K562 (cell line): ENCODE results near the gene C1QTNF8. TPM values are rescaled to one million over a fixed set of nuclear protein-coding genes. Genes with fewer than 3 reads are reported as not detected.

Source experiments
- ATAC-seq: fragments of 200-7000 bp; cut with Tn5 transposase; 3 replicates; pipeline ENCODE4 v1.9.1; 2020; ENCODE audit warnings: moderate library complexity
- BruUV-seq: library from RNA; stranded (reverse); fragments of 400-500 nt; replicated peaks from 2 replicates; lab custom pipeline; 2021; lab: Mats Ljungman, UMichigan
- CTCF ChIA-PET: fragments of 300-600 bp; formaldehyde crosslinking; extraction: SDS; loops from one replicate; lab custom pipeline; 2021; ENCODE audit warnings: low intra/inter-chr PET ratio; lab: Yijun Ruan, JAX
- POLR2A ChIA-PET: fragments of 300-600, 350-650 bp; sonication (Branson Sonifier 250); formaldehyde crosslinking; extraction: SDS; loops from one replicate; lab custom pipeline; 2021; ENCODE audit warnings: antibody characterized with exemption, inconsistent platforms; lab: Yijun Ruan, JAX
- DNase-seq, 4 experiments: peaks; one replicate each; pipeline versions ENCODE4 v3.0.0 to v3.0.0-alpha.2; 2011 to 2018; ENCODE audit warnings: low spot score in 3 of 4, mixed read lengths in 3 of 4; ENCODE audit errors: extremely low read depth in 1 of 4
- FAIRE-seq: peaks from 2 replicates; lab custom pipeline; 2011; peaks lifted over from hg19 to GRCh38; lab: Jason Lieb, UNC
- H2AFZ ChIP-seq: 2 replicates; pipeline ENCODE4 v1.6.0; 2011; ENCODE audit warnings: low read depth, low read length, control low read depth, inconsistent platforms
- H3K27ac ChIP-seq: fragments of 200-600 bp; 3 replicates; pipeline ENCODE4 v1.8.0; 2011; ENCODE audit warnings: low read depth, mild to moderate bottlenecking, control low read depth, inconsistent platforms, low read length, moderate library complexity, mixed read lengths; ENCODE audit errors: extremely low read depth
- H3K27me3 ChIP-seq, 2 experiments: fragments of 300-600 bp in 1 of 2; 2 replicates in 1 of 2; 3 replicates in 1 of 2; pipeline versions ENCODE4 v1.6.0 to v1.8.0; 2011; ENCODE audit warnings: inconsistent platforms in 2 of 2, low read length in 2 of 2, mild to moderate bottlenecking in 1 of 2, mixed read lengths in 1 of 2, moderate library complexity in 1 of 2; ENCODE audit not compliant: control insufficient read depth in 2 of 2, insufficient read depth in 2 of 2
- H3K36me3 ChIP-seq: fragments of 300-600 bp; 3 replicates; pipeline ENCODE4 v1.8.0; 2011; ENCODE audit warnings: mild to moderate bottlenecking, low read length, inconsistent platforms; ENCODE audit not compliant: control insufficient read depth, insufficient read depth
- H3K4me1 ChIP-seq, 2 experiments: fragments of 200-600 bp in 1 of 2; replicated peaks in 1 of 2; 2 replicates in 1 of 2; 3 replicates in 1 of 2; pipeline versions ENCODE4 v1.5.1 to v1.8.0; 2011; ENCODE audit warnings: inconsistent platforms in 2 of 2, low read length in 2 of 2, mild to moderate bottlenecking in 1 of 2, mixed read lengths in 1 of 2, moderate library complexity in 1 of 2; ENCODE audit not compliant: control insufficient read depth in 2 of 2, insufficient read depth in 2 of 2
- H3K4me2 ChIP-seq: 2 replicates; pipeline ENCODE4 v1.6.1; 2011; ENCODE audit warnings: low read length, control low read depth, inconsistent platforms, mixed read lengths; ENCODE audit not compliant: insufficient read depth
- H3K4me3 ChIP-seq: fragments of 200-600 bp; sonication (generic), shearing (Covaris generic); 2 replicates; pipeline ENCODE4 v1.5.1; 2016; ENCODE audit warnings: control low read depth, inconsistent platforms
- H3K79me2 ChIP-seq: fragments of 200-600 bp; 3 replicates; pipeline ENCODE4 v1.8.0; 2011; ENCODE audit warnings: low read length, inconsistent platforms; ENCODE audit not compliant: control insufficient read depth, insufficient read depth
- H3K9ac ChIP-seq, 2 experiments: 2 replicates each; pipeline versions ENCODE4 v1.6.0 to v1.6.1; 2011; ENCODE audit warnings: low read depth in 2 of 2, low read length in 2 of 2, control low read depth in 1 of 2, inconsistent platforms in 1 of 2, mild to moderate bottlenecking in 1 of 2, mixed read lengths in 1 of 2; ENCODE audit not compliant: insufficient read depth in 1 of 2
- H3K9me1 ChIP-seq: one replicate; pipeline ENCODE4 v1.6.0; 2011; ENCODE audit warnings: inconsistent platforms, mild to moderate bottlenecking, low read length, moderate library complexity; ENCODE audit not compliant: control insufficient read depth, insufficient read depth
- H3K9me3 ChIP-seq: replicated peaks from 2 replicates; pipeline ENCODE4 v1.5.1; 2011; ENCODE audit warnings: low read depth, low read length, inconsistent platforms; ENCODE audit not compliant: control insufficient read depth, insufficient read depth
- H4K20me1 ChIP-seq: replicated peaks from 2 replicates; pipeline ENCODE4 v1.6.1; 2011; ENCODE audit warnings: low read length, inconsistent platforms, mixed read lengths; ENCODE audit not compliant: control insufficient read depth, insufficient read depth
- CREM ChIP-seq: IDR thresholded peaks from 2 replicates; pipeline ENCODE4 v1.6.1; 2014; ENCODE audit warnings: antibody characterized with exemption, low read depth
- FOSL1 ChIP-seq: fragments of 200-800 bp; sonication (Bioruptor generic); conservative IDR thresholded peaks from 2 replicates; pipeline ENCODE4 v1.6.1; 2016; ENCODE audit warnings: missing genetic modification characterization, missing compliant biosample characterization
- GTF2F1 ChIP-seq: IDR thresholded peaks from 2 replicates; pipeline ENCODE4 v1.6.1; 2011; ENCODE audit warnings: low read depth, low read length, improper control_type of control experiment
- HMGN3 ChIP-seq: IDR thresholded peaks from 2 replicates; pipeline ENCODE4 v1.6.1; 2011; ENCODE audit warnings: borderline replicate concordance, low read depth, mild to moderate bottlenecking, mixed read lengths, low read length; ENCODE audit not compliant: insufficient read length; ENCODE audit errors: extremely low read depth
- NONO ChIP-seq, 2 experiments: fragments of 200-400 bp in 1 of 2; fragments of 450-650 bp in 1 of 2; formaldehyde crosslinking in 1 of 2; IDR thresholded peaks; 2 replicates each; pipeline ENCODE4 v1.6.1; 2017; ENCODE audit warnings: low read depth in 2 of 2, mild to moderate bottlenecking in 2 of 2, moderate library complexity in 2 of 2, low read length in 1 of 2
- NRF1 ChIP-seq, 2 experiments: fragments of 450-650 bp; IDR thresholded peaks in 1 of 2; conservative IDR thresholded peaks in 1 of 2; 2 replicates each; pipeline ENCODE4 v1.6.1; 2014; ENCODE audit warnings: mild to moderate bottlenecking in 2 of 2
- RBM22 ChIP-seq: fragments of 200-400 bp; formaldehyde crosslinking; IDR thresholded peaks from 2 replicates; pipeline ENCODE4 v1.6.1; 2018; ENCODE audit warnings: low read length, low read depth; ENCODE audit not compliant: poor library complexity, severe bottlenecking
- RNF2 ChIP-seq: sonication (generic); IDR thresholded peaks from 2 replicates; pipeline ENCODE4 v1.6.1; 2016
- WGBS: fragments of 100-300 bp; shearing (Covaris generic); methylation state at CpG from one replicate; pipeline ENCODE4 v1.1.6; 2016; ENCODE audit warnings: low coverage, mixed read lengths; ENCODE audit not compliant: insufficient coverage; ENCODE audit errors: missing lambda C conversion rate; 5-methylcytosine and 5-hydroxymethylcytosine counted together
- in situ Hi-C: fragments of 300-500 bp; cut with MboI; formaldehyde crosslinking; loops from 4 replicates; pipeline ENCODE4 v1.15.0; 2018; ENCODE audit warnings: inconsistent platforms, mixed read lengths
- intact Hi-C: fragments of 100-400 bp; cut with micrococcal nuclease; formaldehyde crosslinking; loops from 2 replicates; pipeline ENCODE4 v1.14.2; 2022
- polyA plus RNA-seq, 8 experiments: library from polyadenylated mRNA; depleted of rRNA in 4 of 8; stranded (reverse) in 5 of 8; unstranded in 3 of 8; fragments of >200 nt; fragmentation: Nextera tagmentation in 2 of 8; fragmentation: Illumina TruSeq in 1 of 8; extraction: Ambion mirVana in 2 of 8; extraction: Trizol in 1 of 8; gene quantifications; 2 replicates each; pipeline versions ENCODE4 v1.2.1 to v1.2.3, GENCODE V29; 2011 to 2014; ENCODE audit warnings: inconsistent platforms in 1 of 8, missing spikeins in 1 of 8
- total RNA-seq, 7 experiments: library from RNA; depleted of rRNA in 6 of 7; stranded (reverse); fragments of >200 nt in 6 of 7; fragmentation: Illumina TruSeq in 2 of 7; extraction: Trizol in 2 of 7; gene quantifications; 2 replicates each; pipeline versions ENCODE4 v1.2.1 to v1.2.3, GENCODE V29; 2011 to 2021; ENCODE audit warnings: low replicate concordance in 1 of 7
- TF ChIP-seq, protein P1 (sequence below): fragments of 250-450 bp; sonication (Bioruptor Pico); IDR thresholded peaks from 2 replicates; pipeline ENCODE4 v1.5.0; 2021; ENCODE audit warnings: mild to moderate bottlenecking, moderate library complexity
- TF ChIP-seq, protein P2 (sequence below): fragments of 450-650 bp; formaldehyde crosslinking; IDR thresholded peaks from 2 replicates; pipeline ENCODE4 v1.4.0; 2020; ENCODE audit warnings: mild to moderate bottlenecking, moderate library complexity

C1QTNF8 gene
- total and polyA plus RNA-seq, 9 of the 15 experiments (the other 6 are each of a cell fraction or from before 2014, with no cell fraction given) = not detected

DNA sequence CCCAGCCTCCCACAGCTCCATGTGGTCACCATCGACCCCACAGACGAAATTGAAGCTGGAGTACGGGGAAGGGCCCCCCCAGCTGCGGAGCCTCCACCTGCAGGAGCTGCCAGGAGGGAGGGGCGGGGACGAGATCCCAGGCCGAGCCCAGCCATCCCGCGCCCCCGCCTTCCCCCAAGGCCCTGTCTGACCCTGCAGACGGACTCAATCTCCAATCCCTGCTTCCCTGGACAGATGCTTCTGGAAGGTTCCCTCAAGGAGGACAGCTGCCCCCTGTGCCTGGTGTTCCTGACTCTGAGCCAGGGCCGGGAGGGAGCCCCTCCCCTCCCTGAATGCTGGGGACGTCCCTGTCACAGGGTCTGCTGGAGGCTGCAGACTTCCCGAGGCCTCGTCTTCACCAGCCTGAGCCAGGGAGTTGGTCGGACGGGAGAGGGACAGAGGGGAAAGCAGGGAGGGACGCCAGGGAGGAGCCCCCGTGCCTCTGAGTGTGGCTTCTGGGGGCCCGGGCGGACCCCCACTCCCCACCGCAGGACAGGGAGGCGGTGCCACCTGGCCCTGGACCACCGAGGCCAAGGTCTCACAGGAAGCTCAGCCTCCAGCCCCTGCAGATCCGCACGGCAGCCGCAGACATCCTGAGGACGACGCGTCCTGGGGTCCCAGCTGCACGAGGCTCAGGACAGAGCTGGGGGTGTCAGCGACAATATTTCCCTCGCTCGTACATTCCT lies 21.3 kb upstream of the C1QTNF8 start:
- Histone ChIP-seq H3K4me3 (no peak overlapping the region), H3K4me1 (peaks cover 0 to 71% of the 10 kb centered on the region in 2 experiments; a peak in 2 of 5 replicates), H3K9me3 (no peaks in the 10 kb centered on the region), H3K27ac (no peak overlapping the region), H3K36me3 (no peaks in the 10 kb centered on the region), H3K9me1 (no peaks in the 10 kb centered on the region), H3K27me3 (peaks cover 11 to 64% of the 10 kb centered on the region in 2 experiments; a peak in 3 of 5 replicates), H3K4me2 (no peak overlapping the region), H4K20me1 (peaks cover 10% of the 10 kb centered on the region), H2AFZ (no peak overlapping the region), H3K79me2 (no peaks in the 10 kb centered on the region), H3K9ac (no peak overlapping the region)
- BruUV-seq = no TSS peak
- in situ Hi-C loops = no loop called here
- intact Hi-C loops = no loop called here
- ATAC-seq (no peak), FAIRE-seq (no peak), DNase-seq (no peak)
- TF ChIP-seq CREM = no peak
- no peak for TF ChIP-seq HMGN3
- TF ChIP-seq NONO (IDR thresholded peaks at IDR 0.05; ENCODE audit: low read depth in 2 of 2, low read length in 1 of 2) = no peak
- TF ChIP-seq NRF1 (conservative IDR thresholded peaks at IDR 0.05 in 1 of 2, IDR thresholded peaks at IDR 0.05 in 1 of 2) = no peak
- TF ChIP-seq RBM22 = no peak
- TF ChIP-seq RNF2 = no peak
- no peak for TF ChIP-seq FOSL1 (tag)
- TF ChIP-seq, protein P1, sequence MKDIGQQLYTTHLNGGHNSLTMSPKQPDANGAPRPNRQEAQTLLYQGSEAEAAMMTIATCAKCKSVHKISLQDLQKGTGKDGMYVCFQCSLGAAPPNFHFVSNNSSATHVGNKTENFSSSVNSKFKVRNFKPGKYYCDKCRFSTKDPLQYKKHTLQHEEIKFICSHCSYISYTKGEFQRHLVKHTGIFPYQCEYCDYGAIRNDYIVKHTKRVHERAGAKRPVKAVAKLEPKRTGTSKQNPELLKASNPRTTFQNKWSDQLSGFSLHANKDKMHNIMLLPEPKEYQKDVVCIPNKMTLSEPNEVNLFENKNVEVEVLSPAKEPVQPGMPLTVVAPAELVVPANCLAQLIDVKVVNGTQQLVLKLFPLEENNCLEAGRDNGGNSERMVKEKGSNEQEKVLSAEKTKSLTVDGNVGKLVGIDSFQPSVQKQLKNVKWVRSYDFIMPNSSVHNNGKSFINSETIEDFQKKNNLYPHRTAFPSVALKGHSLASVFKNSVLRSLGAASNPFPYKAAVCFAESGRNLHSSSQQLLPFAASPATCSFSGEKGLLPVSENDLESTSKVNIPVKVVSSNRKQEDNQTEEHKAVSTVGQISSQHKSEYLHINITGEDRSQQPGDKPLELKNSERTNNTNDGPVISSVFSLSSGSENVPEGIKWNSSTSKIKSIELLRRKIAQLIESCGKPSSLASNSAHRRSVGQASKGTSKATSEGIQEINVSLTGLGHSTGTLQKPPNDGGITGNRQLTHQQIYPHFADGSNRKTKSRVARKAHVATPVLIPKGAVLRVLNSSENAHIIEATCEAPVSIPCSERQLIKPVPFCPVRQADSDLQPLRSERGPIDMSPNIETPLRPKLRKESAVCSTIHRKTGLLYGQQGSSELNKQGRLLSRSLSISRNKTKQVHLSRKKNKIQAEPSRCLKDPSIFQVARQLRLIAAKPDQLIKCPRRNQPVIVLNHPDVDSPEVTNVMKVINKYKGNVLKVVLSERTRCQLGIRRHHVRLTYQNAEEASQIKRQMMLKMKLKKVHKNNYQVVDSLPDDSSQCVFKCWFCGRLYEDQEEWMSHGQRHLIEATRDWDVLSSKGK = no peak
- TF ChIP-seq GTF2F1 = no peak
- TF ChIP-seq, protein P2, sequence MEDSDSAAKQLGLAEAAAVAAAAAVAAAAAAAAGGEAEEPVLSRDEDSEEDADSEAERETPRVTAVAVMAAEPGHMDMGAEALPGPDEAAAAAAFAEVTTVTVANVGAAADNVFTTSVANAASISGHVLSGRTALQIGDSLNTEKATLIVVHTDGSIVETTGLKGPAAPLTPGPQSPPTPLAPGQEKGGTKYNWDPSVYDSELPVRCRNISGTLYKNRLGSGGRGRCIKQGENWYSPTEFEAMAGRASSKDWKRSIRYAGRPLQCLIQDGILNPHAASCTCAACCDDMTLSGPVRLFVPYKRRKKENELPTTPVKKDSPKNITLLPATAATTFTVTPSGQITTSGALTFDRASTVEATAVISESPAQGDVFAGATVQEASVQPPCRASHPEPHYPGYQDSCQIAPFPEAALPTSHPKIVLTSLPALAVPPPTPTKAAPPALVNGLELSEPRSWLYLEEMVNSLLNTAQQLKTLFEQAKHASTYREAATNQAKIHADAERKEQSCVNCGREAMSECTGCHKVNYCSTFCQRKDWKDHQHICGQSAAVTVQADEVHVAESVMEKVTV (CRISPR knock-in tag) = no peak
- WGBS = 13% methylated on average over 27 of the region's 34 CpGs
- ChIA-PET POLR2A (no interaction called here), CTCF (no interaction called here)
